H1 (cell line): ENCODE data around the gene ANKH. TPM values are rescaled to one million over a fixed set of nuclear protein-coding genes. Genes with fewer than 3 reads are reported as not detected.

Experiments
- ATF3 ChIP-seq: IDR thresholded peaks from 2 replicates; pipeline ENCODE4 v1.6.1; 2011; ENCODE audit warnings: low read depth, mild to moderate bottlenecking, low read length; ENCODE audit not compliant: insufficient read depth
- CBX5 ChIP-seq: fragments of 300-800, 300-1000 bp; sonication (generic); IDR thresholded peaks from 2 replicates; pipeline ENCODE4 v1.7.1; 2016; ENCODE audit warnings: antibody characterized with exemption, low read length, low read depth
- CBX8 ChIP-seq: fragments of 300-800, 300-1000 bp; sonication (generic); IDR thresholded peaks from 2 replicates; pipeline ENCODE4 v1.7.1; 2016; ENCODE audit warnings: low read depth, low read length, borderline replicate concordance
- POLR2A ChIP-seq, 2 experiments: IDR thresholded peaks; 1 replicate in 1 of 2; 2 replicates in 1 of 2; pipeline ENCODE4 v1.6.1; 2011; ENCODE audit warnings: low read depth in 2 of 2, low read length in 2 of 2, mild to moderate bottlenecking in 2 of 2; ENCODE audit errors: control extremely low read depth in 1 of 2
- polyA plus RNA-seq, 7 experiments: library from polyadenylated mRNA; depleted of rRNA in 3 of 7; stranded (reverse) in 5 of 7; unstranded in 2 of 7; fragments of >200 nt in 5 of 7; fragments of 200-250 nt in 2 of 7; gene quantifications; 1 replicate in 5 of 7; 2 replicates in 1 of 7; 4 replicates in 1 of 7; pipeline versions ENCODE4 v1.2.1 to v1.2.3, GENCODE V29; 2011 to 2013; ENCODE audit warnings: missing spikeins in 2 of 7, mixed read lengths in 2 of 7
- total RNA-seq: library from RNA; stranded (reverse); fragmentation: NEBNext Ultra II Directional; extraction: Animal tissue kit (Norgen Biotek cat#: 25700); gene quantifications from 2 replicates; pipeline ENCODE4 v1.2.1, GENCODE V29; 2021

Gene ANKH
- total and polyA plus RNA-seq, 2 of the 8 experiments (the other 6 are each of a cell fraction or from before 2014, with no cell fraction given), result 5.3 to 13.0 TPM

DNA sequence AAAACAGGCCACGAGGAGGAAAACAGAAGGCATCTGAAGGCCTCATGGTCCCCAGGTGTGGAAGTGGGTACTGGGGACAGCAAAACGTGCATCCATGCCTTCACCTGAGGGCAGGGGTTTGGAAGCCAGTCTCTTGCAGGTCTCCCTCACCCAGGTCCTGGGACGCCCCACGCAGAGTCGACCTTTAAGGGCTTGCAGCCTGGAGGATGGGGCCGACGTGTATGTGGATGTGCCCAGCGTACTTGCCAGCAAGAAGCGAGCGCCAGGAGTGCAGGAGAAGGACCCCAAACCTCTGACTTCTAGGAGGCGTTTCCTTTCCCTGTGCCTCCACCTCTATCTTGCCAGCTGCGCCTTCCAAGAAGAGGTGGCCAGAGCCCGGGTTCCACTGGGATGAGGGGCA is 141.1 kb downstream of the ANKH start (continued):
- TF ChIP-seq ATF3 (no peak), POLR2A (IDR thresholded peaks at IDR 0.05; ENCODE audit: control extremely low read depth in 1 of 2, low read depth in 2 of 2, low read length in 2 of 2) (no peak), CBX5 (no peak), CBX8 (no peak)
